Mesenchymal stem cell (in vitro differentiated cells and primary cell): ENCODE measurements around the gene RAB30.
"Not testable (repeated sequence)": the region's sequence is repeated elsewhere in the genome, so short reads cannot be mapped to it uniquely, and the experiment has no call there.

Experiments
- DNase-seq: peaks from one replicate; pipeline ENCODE4 v3.0.0-alpha.2; 2013
- H2AFZ ChIP-seq: one replicate; pipeline ENCODE4 v1.6.1; 2013; ENCODE audit warnings: low read depth, mild to moderate bottlenecking, control low read depth, inconsistent platforms, low read length, moderate library complexity
- H2AK5ac ChIP-seq: 2 replicates; pipeline ENCODE4 v1.6.1; 2013; ENCODE audit warnings: low read length, moderate library complexity, mild to moderate bottlenecking, inconsistent platforms; ENCODE audit not compliant: severe bottlenecking
- H2BK120ac ChIP-seq: one replicate; pipeline ENCODE4 v1.6.1; 2013; ENCODE audit warnings: low read depth, mild to moderate bottlenecking, inconsistent platforms, low read length, moderate library complexity
- H2BK12ac ChIP-seq, 2 experiments: one replicate each; pipeline ENCODE4 v1.6.1; 2013; ENCODE audit warnings: inconsistent platforms in 2 of 2, low read length in 2 of 2, mild to moderate bottlenecking in 2 of 2, moderate library complexity in 2 of 2, control low read depth in 1 of 2
- H2BK15ac ChIP-seq: one replicate; pipeline ENCODE4 v1.6.1; 2013; ENCODE audit warnings: mild to moderate bottlenecking, low read depth, inconsistent platforms; ENCODE audit not compliant: poor library complexity, severe bottlenecking
- H2BK5ac ChIP-seq: 2 replicates; pipeline ENCODE4 v1.6.1; 2013; ENCODE audit warnings: low read depth, mild to moderate bottlenecking, low read length, control low read depth, inconsistent platforms; ENCODE audit not compliant: poor library complexity, severe bottlenecking
- H3K14ac ChIP-seq, 2 experiments: one replicate each; pipeline ENCODE4 v1.6.1; 2013; ENCODE audit warnings: inconsistent platforms in 2 of 2, low read length in 2 of 2, control low read depth in 1 of 2, mild to moderate bottlenecking in 1 of 2, moderate library complexity in 1 of 2
- H3K18ac ChIP-seq, 2 experiments: one replicate each; pipeline ENCODE4 v1.6.1; 2013; ENCODE audit warnings: inconsistent platforms in 2 of 2, low read length in 2 of 2, control low read depth in 1 of 2, low read depth in 1 of 2, mild to moderate bottlenecking in 1 of 2
- H3K23ac ChIP-seq, 2 experiments: one replicate each; pipeline ENCODE4 v1.6.1; 2013; ENCODE audit warnings: inconsistent platforms in 2 of 2, low read length in 2 of 2, mild to moderate bottlenecking in 2 of 2, moderate library complexity in 2 of 2, control low read depth in 1 of 2
- H3K27ac ChIP-seq: 2 replicates; pipeline ENCODE4 v1.5.1; 2013; ENCODE audit warnings: mild to moderate bottlenecking, moderate library complexity, low read length, control low read depth, inconsistent platforms; ENCODE audit not compliant: poor library complexity, severe bottlenecking
- H3K27me3 ChIP-seq, 2 experiments: 2 replicates each; pipeline versions ENCODE4 v1.6.1 to v1.7.0; 2013; ENCODE audit warnings: low read length in 2 of 2, mild to moderate bottlenecking in 2 of 2, moderate library complexity in 2 of 2, control low read depth in 1 of 2, inconsistent platforms in 1 of 2; ENCODE audit not compliant: control insufficient read depth in 1 of 2, insufficient read depth in 1 of 2
- H3K36me3 ChIP-seq, 2 experiments: 2 replicates each; pipeline versions ENCODE4 v1.6.1 to v1.7.0; 2013; ENCODE audit warnings: low read length in 2 of 2, control low read depth in 1 of 2, inconsistent platforms in 1 of 2, low read depth in 1 of 2, mild to moderate bottlenecking in 1 of 2; ENCODE audit not compliant: insufficient read depth in 2 of 2, control insufficient read depth in 1 of 2
- H3K4ac ChIP-seq, 2 experiments: one replicate each; pipeline ENCODE4 v1.6.1; 2013; ENCODE audit warnings: inconsistent platforms in 2 of 2, low read length in 2 of 2, mild to moderate bottlenecking in 2 of 2, moderate library complexity in 2 of 2, control low read depth in 1 of 2, low read depth in 1 of 2
- H3K4me1 ChIP-seq: 2 replicates; pipeline ENCODE4 v1.6.1; 2013; ENCODE audit warnings: low read depth, low read length, control low read depth; ENCODE audit not compliant: control insufficient read depth, insufficient read depth
- H3K4me2 ChIP-seq: 2 replicates; pipeline ENCODE4 v1.6.1; 2013; ENCODE audit warnings: low read length, mild to moderate bottlenecking, inconsistent platforms; ENCODE audit not compliant: poor library complexity, severe bottlenecking
- H3K4me3 ChIP-seq, 2 experiments: 2 replicates each; pipeline versions ENCODE4 v1.5.1 to v1.7.0; 2013; ENCODE audit warnings: low read length in 2 of 2, mild to moderate bottlenecking in 2 of 2, control low read depth in 1 of 2, low read depth in 1 of 2; ENCODE audit not compliant: insufficient read depth in 1 of 2
- H3K79me1 ChIP-seq: replicated peaks from 2 replicates; pipeline ENCODE4 v1.6.1; 2013; ENCODE audit warnings: mild to moderate bottlenecking, control low read depth, low read length, inconsistent platforms; ENCODE audit not compliant: poor library complexity, severe bottlenecking
- H3K9ac ChIP-seq: 2 replicates; pipeline ENCODE4 v1.7.0; 2013; ENCODE audit warnings: mild to moderate bottlenecking, low read length, moderate library complexity
- H3K9me3 ChIP-seq: 2 replicates; pipeline ENCODE4 v1.7.0; 2013; ENCODE audit warnings: mild to moderate bottlenecking, low read length; ENCODE audit not compliant: control insufficient read depth
- H4K8ac ChIP-seq: one replicate; pipeline ENCODE4 v1.6.1; 2013; ENCODE audit warnings: inconsistent platforms, mild to moderate bottlenecking, low read length, moderate library complexity
- H4K91ac ChIP-seq: one replicate; pipeline ENCODE4 v1.6.1; 2013; ENCODE audit warnings: mild to moderate bottlenecking, low read length, inconsistent platforms
- WGBS: methylation state at CpG from one replicate; pipeline ENCODE4 v1.1.7; 2013; ENCODE audit warnings: mixed read lengths; 5-methylcytosine and 5-hydroxymethylcytosine counted together

Gene RAB30

GRCh38 chr11:83009136-83009535 is 62.6 kb downstream of the RAB30 start:
- not testable (repeated sequence) for H3K9me3 ChIP-seq, H3K27me3 ChIP-seq, H3K4me2 ChIP-seq, H3K4me3 ChIP-seq, H2BK5ac ChIP-seq, H2BK120ac ChIP-seq, H3K18ac ChIP-seq, H4K91ac ChIP-seq, H3K36me3 ChIP-seq, H3K9ac ChIP-seq, H2AK5ac ChIP-seq, H3K23ac ChIP-seq, H3K4ac ChIP-seq, DNase-seq, H4K8ac ChIP-seq, H2BK12ac ChIP-seq, H2AFZ ChIP-seq, H3K27ac ChIP-seq, H3K14ac ChIP-seq
- Histone ChIP-seq H3K79me1 (peaks cover 19% of the 10 kb centered on the region), H2BK15ac (peak overlapping the region; percentile 60), H3K4me1 (peaks cover 17% of the 10 kb centered on the region)
- WGBS: 95% methylated on average over 10 of the region's 10 CpGs

- H2BK15ac ChIP-seq: no peak overlapping the region
- no peak overlapping the region for H4K91ac ChIP-seq
- H3K4ac ChIP-seq: no peak overlapping the region
- H3K36me3 ChIP-seq: peaks cover 0 to 2% of the 10 kb centered on the region in 2 experiments
- H3K14ac ChIP-seq: no peak overlapping the region
- peaks cover 17% of the 10 kb centered on the region for H3K4me1 ChIP-seq
- H3K27ac ChIP-seq: no peak overlapping the region
- DNase-seq: peak; percentile 53
- no peak overlapping the region for H3K4me3 ChIP-seq
- no peak overlapping the region for H3K23ac ChIP-seq
- no peaks in the 10 kb centered on the region for H3K27me3 ChIP-seq
- H3K79me1 ChIP-seq: peaks cover 19% of the 10 kb centered on the region
- no peak overlapping the region for H2BK12ac ChIP-seq
- 81% methylated on average over 2 of the region's 2 CpGs for WGBS
- no peak overlapping the region for H2BK5ac ChIP-seq
- no peak overlapping the region for H2BK120ac ChIP-seq
- no peak overlapping the region for H2AFZ ChIP-seq
- peak overlapping the region; percentile 0 for H4K8ac ChIP-seq
- H3K18ac ChIP-seq: no peak overlapping the region
- no peak overlapping the region for H2AK5ac ChIP-seq
- no peaks in the 10 kb centered on the region for H3K9me3 ChIP-seq
- no peak overlapping the region for H3K4me2 ChIP-seq
- H3K9ac ChIP-seq: no peak overlapping the region
Measured at GRCh38 chr11:83008581-83008923, 63.1 kb downstream of the RAB30 start.

- Histone ChIP-seq H3K4me1 (peaks cover 17% of the 10 kb centered on the region), H4K8ac (peak overlapping the region; percentile 35)
- DNase-seq: peak; percentile 36
Measured at GRCh38 chr11:83007909-83008580, 63.7 kb downstream of the RAB30 start.

GRCh38 chr11:83007477-83007876 is 64.2 kb downstream of the RAB30 start:
- H2BK120ac ChIP-seq: no peak overlapping the region
- H3K23ac ChIP-seq: no peak overlapping the region
- no peak overlapping the region for H3K4ac ChIP-seq
- no peaks in the 10 kb centered on the region for H3K27me3 ChIP-seq
- peaks cover 19% of the 10 kb centered on the region for H3K79me1 ChIP-seq
- H2AFZ ChIP-seq: peak overlapping the region; percentile 6
- H3K9ac ChIP-seq: no peak overlapping the region
- no peak overlapping the region for H3K4me2 ChIP-seq
- no peaks in the 10 kb centered on the region for H3K9me3 ChIP-seq
- no peak overlapping the region for H2BK5ac ChIP-seq
- peaks cover 14% of the 10 kb centered on the region for H3K4me1 ChIP-seq
- no peak overlapping the region for H2AK5ac ChIP-seq
- H4K91ac ChIP-seq: peak overlapping the region; percentile 8
- WGBS: 74% methylated on average over 5 of the region's 5 CpGs
- peaks cover 0 to 2% of the 10 kb centered on the region in 2 experiments for H3K36me3 ChIP-seq
- no peak overlapping the region for H4K8ac ChIP-seq
- H3K27ac ChIP-seq: no peak overlapping the region
- no peak for DNase-seq
- peak overlapping the region in 1 of 2 experiments; percentile 43 for H2BK12ac ChIP-seq
- H3K14ac ChIP-seq: no peak overlapping the region
- no peak overlapping the region for H3K18ac ChIP-seq
- peak overlapping the region; percentile 20 for H2BK15ac ChIP-seq
- H3K4me3 ChIP-seq: no peak overlapping the region

More at GRCh38 chr11:83007909-83008580, 63.7 kb downstream of the RAB30 start:
- Histone ChIP-seq H2AK5ac (no peak overlapping the region), H4K91ac (no peak overlapping the region), H3K18ac (peak overlapping the region; percentile 3 to 24), H2BK120ac (no peak overlapping the region), H3K4me2 (no peak overlapping the region), H2BK15ac (peak overlapping the region; percentile 20), H3K23ac (no peak overlapping the region), H3K27ac (no peak overlapping the region), H3K9me3 (no peaks in the 10 kb centered on the region), H3K9ac (no peak overlapping the region), H2BK5ac (no peak overlapping the region), H3K36me3 (peaks cover 0 to 2% of the 10 kb centered on the region in 2 experiments), H3K14ac (no peak overlapping the region), H3K4ac (no peak overlapping the region), H3K4me3 (no peak overlapping the region), H2BK12ac (peak overlapping the region in 1 of 2 experiments; percentile 17), H2AFZ (peak overlapping the region; percentile 6), H3K79me1 (peaks cover 19% of the 10 kb centered on the region), H3K27me3 (no peaks in the 10 kb centered on the region)
- 24% methylated on average over 6 of the region's 6 CpGs for WGBS
